ENCODE measurements around the gene RAB43. TPM values are rescaled to one million over a fixed set of nuclear protein-coding genes. Genes with fewer than 3 reads are reported as not detected.

RAB43 gene
- total RNA-seq, 1 experiment from 2014 or later: not detected

Other genes with a start within 250 kb of the RAB43 start
- 27.5 and 33.8 TPM in 2 replicates for gene ACAD9, start 242.2 kb downstream of the RAB43 start, total RNA-seq (2014; rRNA removed; shearing (Covaris generic); ENCODE audit: low replicate concordance)
- gene CFAP92, start 127.7 kb downstream of the RAB43 start, total RNA-seq (2014; rRNA removed; shearing (Covaris generic); ENCODE audit: low replicate concordance): not detected in 2 replicates
- not detected in 2 replicates for gene EFCC1, start 120.5 kb downstream of the RAB43 start, total RNA-seq (2014; rRNA removed; shearing (Covaris generic); ENCODE audit: low replicate concordance)
- not detected in 2 replicates for gene GP9, start 61.0 kb downstream of the RAB43 start, total RNA-seq (2014; rRNA removed; shearing (Covaris generic); ENCODE audit: low replicate concordance)
- gene ISY1, start 39.3 kb upstream of the RAB43 start, total RNA-seq (2014; rRNA removed; shearing (Covaris generic); ENCODE audit: low replicate concordance): 23.1 and 29.9 TPM in 2 replicates
- 276 and 277 TPM in 2 replicates for gene CNBP, start 62.1 kb upstream of the RAB43 start, total RNA-seq (2014; rRNA removed; shearing (Covaris generic); ENCODE audit: low replicate concordance)
- gene COPG1, start 127.8 kb upstream of the RAB43 start, total RNA-seq (2014; rRNA removed; shearing (Covaris generic); ENCODE audit: low replicate concordance): 88.1 and 108 TPM in 2 replicates
- gene HMCES, start 157.1 kb upstream of the RAB43 start, total RNA-seq (2014; rRNA removed; shearing (Covaris generic); ENCODE audit: low replicate concordance): 169 and 275 TPM in 2 replicates

Measured in Karpas-422 (cell line).